Measurements from ENCODE around the gene CSF2RB.

Gene CSF2RB

DNA sequence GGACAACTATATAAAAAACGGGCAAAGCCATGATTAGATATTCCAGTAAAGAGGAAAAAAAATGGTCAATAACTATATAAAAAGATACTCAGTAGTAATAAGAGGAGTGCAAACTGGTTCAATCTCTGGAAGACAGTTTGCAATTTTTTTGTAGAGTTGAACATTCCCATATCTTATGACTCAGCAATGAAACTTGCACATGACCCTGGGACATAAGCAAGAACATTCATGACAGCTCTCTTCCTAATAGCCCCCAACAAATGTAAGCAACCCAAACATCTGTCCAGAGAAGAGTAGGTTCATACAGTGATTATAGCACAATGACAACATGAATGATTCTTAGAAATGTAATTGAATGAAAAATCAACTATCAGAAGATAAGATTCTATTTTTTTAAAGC, 21.8 kb upstream of the CSF2RB start:
- no peak for DNase-seq (ENCODE audit: low read depth)

DNA sequence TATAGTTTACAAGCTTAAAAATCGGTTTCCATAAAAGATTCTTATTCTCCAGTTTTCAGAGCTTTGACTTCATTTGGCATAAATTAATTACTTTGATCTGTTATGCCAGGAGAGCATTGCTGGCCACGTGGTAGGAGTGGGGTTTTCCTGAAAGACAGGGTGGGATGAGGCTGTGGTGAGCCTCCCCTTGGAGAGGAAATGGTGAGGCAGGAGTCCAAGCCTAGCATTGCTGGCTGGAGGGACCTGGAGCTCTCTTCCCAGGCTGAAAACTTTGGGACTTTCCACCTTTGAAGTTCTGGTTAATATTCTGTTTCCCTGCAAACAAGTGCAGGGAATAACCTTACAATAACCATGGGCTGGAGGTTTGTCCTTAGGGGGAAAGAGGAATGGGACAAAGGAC, 21.1 kb upstream of the CSF2RB start:
- DNase-seq (ENCODE audit: low read depth), result no peak

- DNase-seq (ENCODE audit: low read depth), result no peak
Observed at GRCh38 chr22:36893262-36893661, 20.2 kb upstream of the CSF2RB start.

DNA sequence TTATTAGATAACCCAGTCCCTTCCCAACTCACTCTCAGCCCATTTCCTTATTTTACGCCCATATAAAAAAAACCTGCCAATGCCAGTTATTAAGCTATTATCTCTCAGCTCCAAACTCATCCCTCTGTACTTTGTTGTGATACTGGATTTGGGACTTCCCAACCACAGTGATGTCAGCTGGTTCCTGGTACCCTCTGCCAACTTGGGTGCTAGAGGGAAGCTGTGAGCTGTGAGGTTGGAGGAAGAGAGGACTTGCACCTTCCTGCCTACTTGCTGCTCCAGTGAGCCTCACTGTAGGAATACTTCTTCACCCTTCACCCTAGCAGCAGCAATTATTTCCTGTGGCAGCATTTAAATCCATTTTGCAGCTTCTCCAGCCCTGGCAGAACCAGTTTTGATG, 19.2 kb upstream of the CSF2RB start:
- DNase-seq (ENCODE audit: low read depth), result no peak

GRCh38 chr22:36897611-36898010, 15.8 kb upstream of the CSF2RB start:
- no peak for DNase-seq (ENCODE audit: low read depth)

GRCh38 chr22:36898690-36899089, 14.7 kb upstream of the CSF2RB start:
- DNase-seq (ENCODE audit: low read depth), result no peak

DNA sequence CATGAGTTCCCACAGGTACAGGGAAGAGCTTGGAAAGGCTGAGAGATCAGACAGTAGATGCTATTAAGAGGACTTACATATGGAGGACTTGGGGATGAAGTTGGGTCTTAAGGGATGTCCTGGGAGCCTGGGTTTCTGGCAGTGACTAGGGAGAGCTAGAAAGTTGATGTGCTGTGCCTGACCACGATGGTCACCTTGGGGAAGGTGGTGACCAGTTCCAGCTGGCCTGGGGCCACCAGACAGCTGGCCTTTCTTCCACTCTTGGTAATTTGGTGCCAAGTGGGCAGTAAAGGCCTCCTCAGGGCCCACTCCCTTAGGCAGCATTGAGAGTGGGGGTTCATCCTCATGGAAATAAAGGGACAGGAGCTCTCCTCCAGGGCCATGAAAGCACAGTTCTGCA, 13.9 kb upstream of the CSF2RB start:
- no peak for DNase-seq (ENCODE audit: low read depth)

DNA sequence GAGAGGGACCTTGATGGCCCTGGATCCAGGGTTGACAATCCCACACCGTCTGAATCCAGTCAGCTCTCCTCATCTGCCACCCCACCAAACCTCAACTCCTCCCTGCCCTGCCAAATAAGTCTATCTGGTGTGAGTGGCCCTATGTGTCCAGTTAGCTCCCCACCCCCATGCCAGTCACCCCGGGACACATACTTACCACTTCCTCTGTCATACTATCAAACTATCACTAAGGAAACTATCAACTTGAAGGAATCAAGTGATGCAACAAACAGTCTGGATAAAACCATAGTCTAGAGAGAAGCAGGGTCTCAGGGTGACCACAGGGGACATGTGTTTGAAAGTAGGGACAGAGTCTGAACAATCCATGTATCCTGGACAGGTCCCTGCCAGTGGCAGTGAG, 13.2 kb upstream of the CSF2RB start:
- no peak for DNase-seq (ENCODE audit: low read depth)

DNA sequence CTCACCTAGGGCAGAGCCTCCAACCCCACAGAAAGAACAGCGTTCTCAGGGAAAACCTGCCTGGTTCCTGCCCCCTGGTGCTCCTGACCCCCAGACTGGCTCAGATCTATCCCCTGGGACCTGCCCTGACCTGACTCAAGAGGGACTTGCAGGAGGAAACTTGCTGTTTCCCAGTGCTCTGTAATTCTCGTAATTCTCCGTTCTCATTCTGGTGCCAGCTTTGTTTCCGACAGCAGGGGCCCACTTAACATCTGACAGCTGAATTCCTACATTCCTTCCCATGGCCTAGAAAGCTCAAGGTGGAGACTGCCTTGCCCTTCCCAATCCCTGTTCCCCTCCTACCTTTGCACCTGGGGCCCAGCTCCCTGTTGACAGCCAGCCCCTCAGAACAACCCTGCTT, 12.5 kb upstream of the CSF2RB start:
- no peak for DNase-seq (ENCODE audit: low read depth)

DNA sequence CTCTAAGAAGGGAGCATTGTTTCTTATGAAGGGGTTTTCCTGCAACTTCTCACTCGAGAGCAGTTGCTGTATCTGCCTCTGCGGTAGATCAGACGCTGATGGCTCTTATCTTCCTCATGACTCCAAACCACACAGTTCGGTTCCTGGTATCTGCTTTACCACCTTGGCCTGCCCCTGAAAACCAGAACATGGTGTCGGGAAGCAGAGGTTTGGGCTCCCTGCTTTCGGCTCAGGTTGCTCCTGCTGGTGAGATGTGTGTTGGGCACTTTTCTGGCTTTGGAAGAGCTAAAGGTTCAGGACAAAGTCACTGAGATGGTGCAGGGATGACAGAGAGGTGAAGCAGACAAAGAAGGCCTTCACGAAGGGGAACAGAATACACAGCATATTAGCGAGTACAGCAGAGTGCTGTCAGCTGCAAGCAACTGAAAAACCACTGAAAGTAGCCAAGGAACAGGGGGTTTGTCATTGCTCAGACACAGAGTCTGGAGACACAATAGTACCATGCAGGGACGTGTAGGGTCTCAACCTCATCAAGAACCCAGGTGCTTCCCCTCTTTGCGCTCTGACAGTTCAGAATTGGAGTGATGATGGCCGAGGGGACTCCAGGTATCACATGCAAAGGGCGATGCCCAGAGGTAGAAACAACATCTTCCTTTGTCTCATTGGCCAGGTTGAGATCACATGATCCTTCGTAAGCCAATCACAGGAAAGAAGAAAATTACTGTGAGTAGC, 11.9 kb upstream of the CSF2RB start:
- no peak for DNase-seq (ENCODE audit: low read depth)

- DNase-seq (ENCODE audit: low read depth), result no peak
Observed at GRCh38 chr22:36902143-36902926, 11.1 kb upstream of the CSF2RB start.

- no peak for DNase-seq (ENCODE audit: low read depth)
Observed at GRCh38 chr22:36904260-36904880, 9.1 kb upstream of the CSF2RB start.

DNA sequence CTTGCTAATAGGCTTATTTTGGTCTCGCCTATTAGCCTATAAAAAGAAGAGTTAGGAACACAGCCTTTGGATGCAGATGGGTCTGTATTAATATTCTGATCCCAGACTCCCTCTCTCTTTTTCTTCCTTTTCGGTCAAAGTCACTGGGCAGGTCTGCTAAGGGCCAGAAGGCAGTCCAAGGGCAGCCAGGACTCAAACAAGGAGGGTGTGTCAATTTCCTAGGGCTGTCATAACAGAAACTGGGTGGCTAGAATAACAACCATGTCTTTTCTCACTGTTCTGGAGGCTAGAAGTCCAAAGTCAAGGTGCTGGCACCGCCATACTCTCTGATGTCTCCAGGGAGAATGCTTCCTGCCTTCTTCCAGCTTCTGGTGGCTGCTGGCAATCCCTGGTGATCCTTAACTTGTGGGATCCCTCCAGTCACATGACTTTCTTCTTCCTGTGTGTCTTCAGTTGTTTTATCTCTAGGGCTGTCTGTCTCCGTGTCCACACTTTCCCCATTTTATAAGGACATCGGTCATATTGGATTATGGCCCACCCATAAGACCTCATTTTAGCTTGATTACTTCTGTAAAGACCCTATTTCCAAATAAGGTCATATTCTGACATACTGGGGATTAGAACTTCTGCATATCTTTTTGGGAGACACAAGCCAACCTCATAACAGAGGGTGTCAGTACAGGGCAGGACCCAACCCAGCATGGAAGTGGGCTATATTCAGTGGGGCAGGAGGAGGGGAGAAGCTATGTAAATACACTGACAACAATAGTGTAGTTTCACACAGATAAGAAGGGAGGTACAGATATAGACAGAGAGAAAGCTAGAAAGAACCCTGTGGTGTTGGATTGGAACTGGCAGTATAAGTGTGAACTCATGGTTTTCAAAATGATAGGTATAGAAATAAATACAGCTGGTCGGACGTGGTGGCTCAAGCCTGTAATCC, 5.9 kb upstream of the CSF2RB start:
- DNase-seq (ENCODE audit: low read depth), result no peak

DNA sequence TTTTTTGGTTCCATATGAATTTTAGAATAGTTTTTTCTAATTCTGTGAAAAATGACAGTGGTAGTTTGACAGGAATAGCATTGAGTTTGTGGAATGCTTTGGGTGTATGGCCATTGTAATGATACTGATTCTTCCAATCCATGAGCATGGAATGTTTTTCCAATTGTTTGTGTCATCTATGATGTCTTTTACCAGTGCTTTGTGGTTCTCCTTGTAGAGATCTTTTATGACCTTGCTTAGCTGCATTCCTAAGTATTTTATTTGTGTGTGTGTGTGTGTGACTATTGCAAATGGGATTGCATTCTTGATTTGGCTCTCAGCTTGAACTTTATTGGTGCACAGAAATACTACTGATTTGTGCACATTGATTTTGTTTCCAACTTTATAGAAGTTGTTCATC, 3.0 kb upstream of the CSF2RB start:
- DNase-seq (ENCODE audit: low read depth), result no peak

DNA sequence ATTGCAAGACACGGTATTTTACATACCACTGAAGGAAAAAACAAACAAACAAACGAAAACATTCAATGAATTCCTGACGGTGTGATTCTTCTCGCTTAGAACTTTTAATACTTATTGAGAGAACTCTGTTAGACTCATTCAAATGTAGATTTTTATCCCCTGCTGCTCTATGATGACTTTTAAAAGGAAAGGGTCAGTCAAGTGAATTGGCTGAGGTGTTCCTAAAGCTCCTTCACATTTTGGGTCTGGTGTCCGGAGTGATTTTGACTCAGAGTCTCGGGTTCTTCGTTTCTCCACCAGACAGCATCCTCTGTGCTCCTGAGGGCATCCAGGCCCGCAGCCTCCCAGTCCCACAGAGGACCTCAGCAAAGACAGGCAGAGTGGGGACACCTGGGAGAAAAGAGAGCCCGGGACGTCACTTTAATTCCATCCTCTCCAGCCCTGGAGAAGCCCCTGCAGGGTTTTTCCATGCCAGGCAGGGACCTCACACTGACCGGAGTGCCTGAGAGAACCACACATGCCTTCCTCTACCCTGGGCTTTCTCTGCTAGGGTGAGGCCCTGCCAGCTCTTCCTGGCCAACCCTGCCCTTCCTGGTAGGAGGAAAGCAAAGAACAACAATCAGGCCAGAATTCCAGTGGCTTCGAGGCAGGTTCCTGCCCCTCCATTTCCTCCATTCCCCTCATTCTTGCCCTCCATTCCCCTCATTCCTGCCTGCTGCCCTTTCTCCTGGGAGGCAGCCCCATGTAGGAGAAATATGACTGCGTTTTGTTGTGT, 1.4 kb upstream of the CSF2RB start:
- DNase-seq (ENCODE audit: low read depth), result no peak

DNA sequence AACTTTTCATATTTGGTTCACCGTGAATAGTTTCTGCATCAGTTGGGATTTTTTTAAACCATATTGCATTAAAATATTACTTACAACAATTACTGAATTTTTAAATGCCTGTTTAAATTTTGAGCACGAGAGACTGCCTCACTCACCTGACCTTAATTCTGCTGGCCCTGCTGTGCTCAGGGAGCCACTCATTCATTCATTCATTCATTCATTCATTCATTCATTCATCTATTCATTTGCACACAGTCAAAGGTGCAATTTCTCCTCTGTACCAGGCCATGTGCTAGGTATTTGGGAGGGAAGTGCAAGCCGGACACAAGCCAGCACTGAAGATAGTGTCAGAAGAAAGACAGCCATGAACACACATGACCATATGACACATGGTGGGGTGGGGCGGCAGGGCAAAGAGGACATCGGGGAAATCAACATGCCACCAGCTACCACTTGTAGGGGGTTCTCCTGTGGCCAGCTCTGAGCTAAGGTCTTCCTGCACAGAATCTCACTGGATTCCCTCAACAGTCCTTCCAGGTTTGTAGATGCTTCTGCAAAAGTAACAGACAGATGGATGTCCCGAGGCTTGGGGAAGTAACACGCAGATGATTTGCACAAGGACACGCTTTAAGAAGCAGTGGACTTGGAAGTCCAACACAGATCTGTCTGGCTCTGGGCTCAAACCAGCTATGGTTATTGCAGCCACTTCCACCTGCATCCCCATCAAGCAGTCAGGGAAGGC, 568 bp upstream of the CSF2RB start:
- no peak for DNase-seq (ENCODE audit: low read depth)

- DNase-seq (ENCODE audit: low read depth), result no peak
Observed at GRCh38 chr22:36914390-36914752, 943 bp downstream of the CSF2RB start.

GRCh38 chr22:36916034-36916433, 2.6 kb downstream of the CSF2RB start:
- DNase-seq (ENCODE audit: low read depth), result no peak

GRCh38 chr22:36918586-36919284, 5.3 kb downstream of the CSF2RB start:
- DNase-seq (ENCODE audit: low read depth), result no peak
